HUDEP-2 (cell line): ENCODE data around the gene OSBPL6.
"Not testable (repeated sequence)": the region's sequence is repeated elsewhere in the genome, so short reads cannot be mapped to it uniquely, and the experiment has no call there.

Source experiments
- DNase-seq, 76 experiments: peaks; one replicate each; lab custom pipeline; 2025; ENCODE audit not compliant: unreplicated experiment in 76 of 76; lab: John Stamatoyannopoulos, UW

The OSBPL6 gene

GRCh38 chr2:178422097-178422496, 227.8 kb downstream of the OSBPL6 start:
- DNase-seq, result no peak

- not testable (repeated sequence) for DNase-seq
These were observed 229.4 kb downstream of the OSBPL6 start for GRCh38 chr2:178423746-178424145.

- no peak for DNase-seq
These were observed 231.0 kb downstream of the OSBPL6 start for GRCh38 chr2:178425255-178425827.

- DNase-seq, result no peak
These were observed 232.1 kb downstream of the OSBPL6 start for GRCh38 chr2:178426388-178426787.

GRCh38 chr2:178427458-178427857, 233.1 kb downstream of the OSBPL6 start:
- no peak for DNase-seq

- DNase-seq, result no peak
These were observed 234.1 kb downstream of the OSBPL6 start for GRCh38 chr2:178428396-178428806.

GRCh38 chr2:178429336-178429735, 235.0 kb downstream of the OSBPL6 start:
- DNase-seq, result no peak

- DNase-seq, result no peak
These were observed 242.3 kb downstream of the OSBPL6 start for GRCh38 chr2:178436662-178437061.

- no peak for DNase-seq
These were observed 247.1 kb downstream of the OSBPL6 start for GRCh38 chr2:178441426-178441825.

- no peak for DNase-seq
These were observed 254.8 kb downstream of the OSBPL6 start for GRCh38 chr2:178448968-178449661.

GRCh38 chr2:178449700-178450523, 255.6 kb downstream of the OSBPL6 start:
- peak in 3 of 76 experiments; percentile 16 to 42 (median 22) for DNase-seq

- peak in 9 of 76 experiments; percentile 38 to 76 (median 47) for DNase-seq
These were observed 256.1 kb downstream of the OSBPL6 start for GRCh38 chr2:178450524-178450773.

- peak; percentile 29 to 96 (median 91) for DNase-seq
These were observed 256.6 kb downstream of the OSBPL6 start, which contains the start of the genes PJVK and PRKRA for GRCh38 chr2:178450774-178451525. PJVK (plus strand) TSS chr2:178451378; CDS start chr2:178453410, 2,032 bp downstream. PRKRA (minus strand) TSS chr2:178451175; CDS start chr2:178451030, 145 bp downstream.

GRCh38 chr2:178452334-178452733, 258.0 kb downstream of the OSBPL6 start:
- DNase-seq, result no peak
